DMS79 treated with DMSO at 0.1 percent for 48 hours (cell line): ENCODE results near the gene CGB7.
"Not testable (repeated sequence)": the region's sequence is repeated elsewhere in the genome, so short reads cannot be mapped to it uniquely, and the experiment has no call there.

Source experiments
- DNase-seq: peaks from one replicate; lab custom pipeline; 2025; lab: John Stamatoyannopoulos, UW

Gene CGB7

DNA sequence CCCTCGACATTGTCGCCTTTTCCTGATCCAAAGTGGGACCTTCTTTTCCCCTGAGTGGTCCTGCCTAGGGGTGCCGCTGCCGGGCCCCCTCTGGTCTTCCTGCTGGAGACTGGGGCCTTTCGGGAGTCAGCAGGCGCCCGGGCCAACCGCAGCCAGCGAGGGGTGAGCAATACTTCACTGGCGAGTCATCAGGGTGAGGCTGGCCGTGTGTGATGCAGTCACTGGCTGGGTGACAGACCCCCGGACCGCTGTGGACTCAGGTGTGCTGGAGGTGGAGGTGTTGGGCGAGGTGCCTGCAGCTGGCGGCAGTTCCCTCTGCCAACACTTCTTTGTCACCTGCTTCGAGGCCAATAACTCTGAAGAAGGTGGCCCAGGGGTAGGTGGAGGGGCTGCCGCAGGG is 15.4 kb downstream of the CGB7 start:
- DNase-seq = no peak

DNA sequence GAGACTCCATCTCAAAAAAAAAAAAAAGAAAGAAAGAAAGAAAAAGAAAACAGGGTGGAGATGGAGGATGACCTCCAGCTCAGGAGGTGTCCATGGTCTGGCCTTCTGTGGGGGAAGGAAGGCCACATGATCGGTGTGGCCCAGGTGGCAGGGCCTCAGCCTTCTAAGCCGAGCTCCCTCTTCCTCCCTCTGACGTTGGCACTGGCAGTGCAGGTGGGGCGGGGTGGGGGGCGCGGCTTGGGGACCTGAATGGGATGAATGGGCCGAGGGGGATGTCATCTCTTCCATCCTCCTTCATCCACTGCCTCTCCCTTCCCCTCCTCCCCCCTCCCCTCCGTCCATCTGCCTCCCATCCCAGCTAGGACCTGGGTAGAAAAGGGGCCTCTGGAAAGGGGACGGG is 17.8 kb downstream of the CGB7 start:
- not testable (repeated sequence) for DNase-seq

- DNase-seq = not testable (repeated sequence)
These were observed 18.8 kb downstream of the CGB7 start for GRCh38 chr19:49038557-49039276.

- not testable (repeated sequence) for DNase-seq
These were observed 19.4 kb downstream of the CGB7 start for GRCh38 chr19:49038111-49038510.

DNA sequence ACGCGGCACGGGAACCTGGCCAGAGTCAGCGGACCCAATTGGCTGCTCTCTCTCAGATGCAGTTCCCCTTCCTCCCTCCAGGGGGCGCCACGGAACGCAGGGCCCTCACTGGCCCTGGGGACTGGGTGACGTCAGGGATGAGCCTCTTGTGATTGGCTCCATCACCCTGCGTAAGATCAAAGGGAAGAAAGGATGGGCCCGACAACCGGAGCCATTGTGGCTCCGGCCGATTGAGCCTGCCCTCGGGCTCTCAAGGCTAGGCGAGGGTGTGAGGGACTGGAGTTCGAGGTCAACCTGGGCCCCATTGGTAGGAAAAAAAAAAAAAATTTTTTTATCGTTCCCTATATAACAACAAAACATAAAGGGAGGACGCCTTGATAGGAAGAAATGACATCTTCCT is 20.7 kb downstream of the CGB7 start, which contains the start of gene CGB1:
CGB1 (minus strand) TSS at position 81 of the 400 bp plus-strand sequence. CDS start 184 bp downstream, outside the sequence.
- DNase-seq = not testable (repeated sequence)

DNA sequence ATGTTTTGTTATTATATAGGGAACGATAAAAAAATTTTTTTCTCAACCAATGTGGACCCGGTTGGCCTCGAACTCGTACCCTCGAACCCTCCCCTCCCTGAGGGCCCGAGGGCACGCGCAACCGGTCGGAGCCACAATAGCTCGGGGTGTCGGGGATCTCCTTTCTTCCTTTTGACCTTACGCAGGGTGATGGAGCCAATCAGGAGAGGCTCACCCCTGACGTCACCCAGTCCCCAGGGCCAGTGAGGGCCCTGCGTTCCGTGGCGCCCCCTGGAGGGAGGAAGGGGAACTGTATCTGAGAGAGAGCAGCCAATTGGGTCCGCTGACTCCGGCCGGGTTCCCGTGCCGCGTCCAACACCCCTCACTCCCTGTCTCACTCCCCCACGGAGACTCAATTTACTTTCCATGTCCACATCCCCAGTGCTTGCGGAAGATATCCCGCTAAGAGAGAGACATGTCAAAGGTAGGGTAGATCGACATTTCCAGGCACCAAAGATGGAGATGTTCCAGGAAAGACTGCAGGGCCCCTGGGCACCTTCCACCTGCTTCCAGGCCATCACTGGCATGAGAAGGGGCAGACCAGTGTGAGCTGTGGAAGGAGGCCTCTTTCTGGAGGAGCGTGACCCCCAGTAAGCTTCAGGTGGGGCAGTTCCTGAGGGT is 25.8 kb downstream of the CGB7 start, which contains the start of gene CGB2:
CGB2 (plus strand) TSS at position 249 of the 660 bp plus-strand sequence; CDS start at position 455, 206 bp downstream.
- DNase-seq = peak; percentile 18

- DNase-seq = not testable (repeated sequence)
These were observed 27.2 kb downstream of the CGB7 start for GRCh38 chr19:49030323-49030722.

DNA sequence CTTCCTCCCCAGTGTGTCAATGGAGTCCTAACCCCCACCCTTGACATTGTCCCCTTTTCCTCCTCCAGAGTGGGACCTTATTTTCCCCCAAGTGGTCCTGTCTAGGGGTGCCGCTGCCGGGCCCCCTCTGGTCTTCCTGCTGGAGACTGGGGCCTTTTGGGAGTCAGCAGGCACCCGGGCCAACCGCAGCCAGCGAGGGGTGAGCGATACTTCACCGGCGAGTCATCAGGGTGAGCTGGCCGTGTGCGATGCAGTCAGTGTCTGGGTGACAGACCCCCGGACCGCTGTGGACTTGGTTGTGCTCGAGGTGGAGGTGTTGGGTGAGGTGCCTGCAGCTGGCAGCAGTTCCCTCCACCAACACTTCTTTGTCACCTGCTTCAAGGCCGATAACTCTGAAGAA is 27.8 kb downstream of the CGB7 start:
- DNase-seq = not testable (repeated sequence)

DNA sequence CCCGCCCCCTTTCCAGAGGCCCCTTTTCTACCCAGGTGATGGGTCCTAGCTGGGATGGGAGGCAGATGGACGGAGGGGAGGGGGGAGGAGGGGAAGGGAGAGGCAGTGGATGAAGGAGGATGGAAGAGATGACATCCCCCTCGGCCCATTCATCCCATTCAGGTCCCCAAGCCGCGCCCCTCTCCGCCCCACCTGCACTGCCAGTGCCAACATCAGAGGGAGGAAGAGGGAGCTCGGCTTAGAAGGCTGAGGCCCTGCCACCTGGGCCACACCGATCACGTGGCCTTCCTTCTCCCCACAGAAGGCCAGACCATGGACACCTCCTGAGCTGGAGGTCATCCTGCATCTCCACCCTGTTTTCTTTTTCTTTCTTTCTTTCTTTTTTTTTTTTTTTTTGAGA is 28.9 kb downstream of the CGB7 start:
- DNase-seq = not testable (repeated sequence)

GRCh38 chr19:49025599-49025998 is 31.9 kb downstream of the CGB7 start:
- not testable (repeated sequence) for DNase-seq

DNA sequence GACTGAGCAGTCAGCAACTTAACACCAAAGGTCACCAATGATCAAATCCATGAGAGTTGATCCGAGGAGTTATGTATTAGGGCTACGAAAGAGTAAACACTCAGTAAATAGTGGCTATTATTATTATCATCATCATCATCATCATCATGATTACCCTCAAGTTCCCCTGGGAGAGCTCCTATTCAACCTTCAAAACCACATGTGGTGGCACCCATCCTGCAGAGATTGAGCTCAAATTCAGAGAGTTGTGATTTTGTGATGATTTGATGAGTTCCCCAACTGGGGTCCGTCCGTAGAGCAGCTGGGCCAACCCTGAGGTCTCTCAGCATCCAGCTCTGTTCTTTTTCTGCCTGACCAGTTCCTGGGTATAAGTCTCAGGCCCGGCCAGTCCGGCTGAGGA is 32.5 kb downstream of the CGB7 start:
- not testable (repeated sequence) for DNase-seq

DNA sequence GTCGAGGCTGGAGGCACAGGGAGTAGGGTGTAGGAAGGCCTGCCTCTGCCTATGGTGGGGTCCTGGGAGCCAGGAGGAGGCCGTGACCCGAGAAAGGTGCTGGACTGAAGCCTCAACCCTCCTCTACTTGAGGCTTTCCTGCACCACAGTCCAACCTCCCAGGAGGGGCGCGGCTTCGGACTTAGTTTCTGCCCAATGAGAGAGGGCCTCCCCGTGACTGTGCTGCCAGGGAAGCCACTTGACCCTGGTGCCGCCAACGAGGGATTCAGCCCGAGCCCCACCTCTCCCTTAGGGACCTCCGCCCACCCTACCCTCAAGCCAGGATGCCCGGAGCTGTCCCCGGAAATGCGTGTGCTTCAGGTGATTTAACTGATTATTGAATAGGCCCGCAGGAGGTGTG is 33.3 kb downstream of the CGB7 start, which contains the start of gene CGB3:
CGB3 (minus strand) TSS at position 101 of the 400 bp plus-strand sequence. CDS start 362 bp downstream, outside the sequence.
- not testable (repeated sequence) for DNase-seq

DNA sequence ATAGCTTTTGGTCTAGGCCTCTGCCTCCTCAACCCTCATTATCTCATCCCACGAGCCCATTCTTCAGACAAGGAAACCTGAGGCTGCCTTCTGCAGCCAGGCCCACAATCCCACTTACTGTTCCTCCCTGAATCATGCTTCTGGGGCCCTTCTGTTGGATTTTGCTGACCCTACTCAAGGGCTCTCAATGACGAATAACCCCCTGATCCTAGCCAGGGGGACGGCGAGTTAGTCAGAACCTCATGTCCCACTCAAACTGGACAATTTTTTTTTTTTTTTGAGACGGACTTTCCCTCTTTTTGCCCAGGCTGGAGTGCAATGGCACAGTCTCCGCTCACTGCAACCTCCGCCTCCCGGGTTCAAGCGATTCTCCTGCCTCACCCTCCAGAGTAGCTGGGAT is 35.4 kb downstream of the CGB7 start:
- no peak for DNase-seq

DNA sequence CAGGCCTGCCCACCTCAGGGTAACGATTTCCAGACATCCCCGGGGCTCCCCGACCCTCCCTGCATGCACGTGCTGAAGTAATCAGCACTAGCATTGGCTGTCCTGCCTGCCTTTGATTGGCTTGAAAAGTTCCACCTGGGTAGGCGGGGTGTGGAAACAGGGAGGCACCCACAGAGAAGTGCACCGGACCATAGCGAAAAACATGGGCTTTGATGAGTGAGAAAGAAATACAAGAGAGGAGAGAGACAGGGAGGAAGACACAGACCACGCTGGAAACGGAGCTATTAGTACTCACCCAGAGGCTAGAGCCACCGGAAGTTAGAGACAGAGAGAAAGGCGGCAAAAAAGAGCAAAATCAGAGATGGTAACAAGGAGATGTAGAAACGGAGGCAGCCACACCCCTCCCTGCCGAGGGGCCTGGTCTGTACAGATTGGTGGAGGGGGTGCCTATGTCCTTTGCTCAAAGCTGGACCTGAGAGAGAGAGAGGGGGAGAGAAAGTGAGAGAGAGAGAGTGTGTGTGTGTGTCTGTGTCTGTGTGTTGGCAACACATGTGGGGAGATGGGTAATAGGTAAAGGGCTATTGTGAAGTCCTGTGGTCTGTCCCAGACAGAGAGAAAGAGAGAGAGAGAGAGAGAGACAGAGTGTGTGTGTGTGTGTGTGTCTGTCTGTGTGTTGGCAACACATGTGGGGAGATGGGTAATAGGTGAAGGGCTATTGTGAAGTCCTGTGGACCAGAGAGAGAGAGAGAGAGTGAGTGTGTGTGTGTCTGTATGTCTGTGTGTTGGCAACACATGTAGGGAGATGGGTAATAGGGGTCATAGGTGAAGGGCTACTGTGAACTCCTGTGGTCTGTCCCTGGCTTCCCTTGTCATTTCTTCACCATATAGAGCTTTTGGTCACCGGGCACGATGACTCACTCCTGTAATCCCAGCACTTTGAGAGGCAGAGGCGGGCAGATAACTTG is 36.3 kb downstream of the CGB7 start:
- DNase-seq = no peak

DNA sequence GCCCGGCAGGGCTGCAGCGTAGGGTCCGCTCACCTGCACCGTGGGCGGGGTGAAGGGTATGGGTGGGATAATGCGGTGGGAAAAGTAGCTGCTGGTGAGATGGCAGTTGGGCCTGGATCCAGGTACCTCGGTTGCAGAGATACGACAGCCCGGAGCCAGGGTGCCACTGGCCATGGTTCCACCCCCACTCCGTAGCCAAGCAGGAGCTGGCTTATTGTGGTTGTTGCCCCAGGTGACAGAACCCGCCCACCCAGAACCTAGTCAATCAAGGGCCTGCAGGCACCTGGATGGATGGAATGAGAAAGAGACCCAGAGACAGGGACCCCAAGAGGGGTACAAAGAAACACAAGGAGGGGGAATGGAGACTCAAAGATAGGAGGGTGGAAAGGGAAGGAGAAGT is 37.2 kb downstream of the CGB7 start:
- no peak for DNase-seq

DNA sequence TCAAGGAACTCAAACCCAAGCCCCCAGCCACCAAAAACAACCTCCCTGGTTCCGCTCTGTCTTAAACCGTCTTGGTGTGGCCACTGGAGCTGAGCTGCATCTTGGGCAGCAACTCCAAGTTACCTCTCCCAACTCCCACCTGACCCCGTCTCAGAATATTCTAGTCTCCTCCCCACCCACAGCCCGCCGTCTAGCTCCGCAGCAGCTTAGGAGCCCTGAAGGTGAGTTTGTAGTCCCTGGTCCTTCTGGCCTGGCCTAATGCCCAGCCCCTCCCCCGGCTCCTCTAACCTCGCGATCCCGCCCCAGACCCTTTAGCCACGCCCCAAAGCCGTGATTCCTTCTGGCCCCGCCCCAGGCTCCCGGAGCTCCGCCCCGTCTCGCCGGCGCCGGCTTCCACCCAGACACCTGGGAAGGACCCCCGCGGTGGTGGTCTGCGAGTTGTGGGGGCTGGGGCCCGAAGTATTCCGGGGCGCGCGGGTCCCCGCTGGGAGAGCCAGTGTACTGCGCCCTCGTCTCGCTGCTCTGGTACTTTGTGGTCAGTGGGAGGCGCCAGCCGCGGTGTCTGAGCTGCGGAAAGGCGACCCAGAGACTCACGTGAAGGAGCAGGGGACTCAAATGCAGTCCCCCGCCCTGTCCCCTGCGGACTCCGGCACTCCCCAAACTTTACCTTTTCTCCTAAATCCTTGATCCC is 38.2 kb downstream of the CGB7 start:
- no peak for DNase-seq

DNA sequence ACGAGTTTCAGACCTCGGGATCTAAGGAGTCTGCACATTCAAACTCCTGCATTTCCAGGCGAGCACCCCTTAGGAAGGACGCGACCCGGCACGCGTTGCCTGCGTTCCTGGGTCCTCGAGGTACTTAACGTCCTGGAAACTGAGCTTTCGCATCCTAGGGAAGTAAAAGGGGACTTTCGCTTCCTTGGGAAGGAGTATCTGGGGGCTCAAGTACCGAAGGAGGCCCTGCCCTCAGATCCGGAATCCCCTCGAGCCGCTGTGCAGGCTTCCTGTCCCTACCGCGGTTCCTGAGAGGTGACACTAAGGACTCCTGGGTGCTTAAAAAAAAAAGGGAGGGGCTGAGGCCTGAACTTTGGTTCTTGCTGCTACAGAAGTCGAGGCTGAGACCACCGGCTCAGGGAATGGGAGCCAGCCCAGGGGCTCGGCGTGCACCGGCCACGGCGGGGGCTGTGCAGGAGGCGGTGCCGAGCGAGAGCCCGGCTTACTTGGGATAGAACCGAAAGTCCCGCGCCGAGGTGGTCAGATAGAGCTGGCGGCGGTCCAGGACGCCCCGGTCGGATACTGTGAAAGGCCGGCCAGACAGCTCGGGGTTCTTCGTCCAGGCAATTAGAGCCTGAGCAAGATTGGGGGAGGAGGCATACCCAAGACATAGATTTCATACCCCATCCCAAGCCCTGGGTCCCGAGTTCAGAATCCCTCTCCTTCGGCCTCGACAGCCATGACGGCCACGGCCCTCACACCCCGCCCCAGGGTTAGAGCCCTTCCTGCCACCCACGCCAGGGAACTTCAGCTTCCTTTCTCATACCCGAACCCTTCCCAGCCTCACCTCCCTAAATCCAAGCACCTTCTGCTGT is 38.9 kb downstream of the CGB7 start:
- not testable (repeated sequence) for DNase-seq

DNA sequence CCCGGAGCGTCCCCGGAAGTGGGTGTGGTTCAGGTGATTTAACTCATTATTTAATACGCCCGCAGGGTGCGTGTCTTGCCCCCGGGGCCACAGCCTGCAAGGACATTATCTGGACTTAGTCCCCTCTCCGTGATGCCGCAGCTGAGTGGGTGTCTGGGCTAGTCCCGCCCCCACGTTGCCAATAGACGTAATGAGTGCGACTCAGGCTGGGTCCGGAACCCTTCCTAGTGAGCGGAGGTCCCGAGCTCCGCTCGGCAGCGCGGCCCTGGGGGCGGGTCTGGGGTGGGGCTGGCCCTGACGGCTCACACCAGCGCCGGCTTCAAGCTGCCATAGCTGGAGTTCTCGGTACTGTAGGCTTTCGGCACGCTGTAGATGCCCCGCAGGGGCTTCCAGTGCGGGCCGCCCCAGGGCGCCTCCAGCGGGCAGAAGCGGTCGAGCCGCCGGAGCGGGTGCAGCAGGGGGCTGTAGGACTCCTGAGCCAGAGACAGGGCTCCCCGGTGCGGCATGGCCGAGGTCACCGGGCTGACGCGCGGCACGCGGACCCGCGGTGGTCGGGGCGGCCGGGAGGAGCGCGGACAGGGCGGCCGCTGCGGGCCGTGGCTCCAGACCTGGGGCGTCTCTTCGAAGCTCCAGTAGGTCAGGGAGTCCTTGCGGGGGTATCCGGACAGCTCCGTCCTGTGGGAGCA is 39.7 kb downstream of the CGB7 start:
- DNase-seq = peak; percentile 13

DNA sequence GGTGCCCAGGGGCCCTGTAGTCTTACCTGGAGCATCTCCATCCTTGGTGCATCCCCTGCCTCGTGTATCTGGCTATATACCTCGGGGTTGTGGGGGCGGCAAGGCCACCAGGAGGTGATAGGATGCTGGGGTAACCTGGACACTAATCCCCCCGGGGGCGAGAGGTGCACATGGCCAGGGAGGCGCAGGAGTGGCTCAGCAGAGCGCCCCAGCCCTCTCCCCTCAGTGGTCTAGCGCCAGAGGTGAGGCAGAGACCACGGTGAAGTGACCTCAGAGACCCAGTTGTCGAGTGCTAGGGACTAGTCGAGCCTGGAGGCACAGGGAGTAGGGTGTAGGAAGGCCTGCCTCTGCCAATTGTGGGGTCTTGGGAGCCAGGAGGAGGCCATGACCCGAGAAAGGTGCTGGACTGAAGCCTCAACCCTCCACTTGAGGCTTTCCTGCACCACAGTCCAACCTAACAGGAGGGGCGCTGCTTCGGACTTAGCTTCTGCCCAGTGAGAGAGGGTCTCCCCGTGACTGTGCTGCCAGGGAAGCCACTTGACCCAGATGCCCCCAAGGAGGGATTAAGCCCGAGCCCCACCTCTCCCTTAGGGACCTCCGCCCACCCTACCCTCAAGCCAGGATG is 40.4 kb downstream of the CGB7 start, which contains the start of gene LHB:
LHB (minus strand) TSS at position 51 of the 625 bp plus-strand sequence; CDS start at position 41, 10 bp downstream.
- DNase-seq = no peak
